ENCODE data around the gene SHH. TPM values are rescaled to one million over a fixed set of nuclear protein-coding genes. Genes with fewer than 3 reads are reported as not detected.

SHH gene
- total RNA-seq, 3 donors from 2014 or later (not counting 1 experiment from before 2014, with no cell fraction given), result not detected

DNA sequence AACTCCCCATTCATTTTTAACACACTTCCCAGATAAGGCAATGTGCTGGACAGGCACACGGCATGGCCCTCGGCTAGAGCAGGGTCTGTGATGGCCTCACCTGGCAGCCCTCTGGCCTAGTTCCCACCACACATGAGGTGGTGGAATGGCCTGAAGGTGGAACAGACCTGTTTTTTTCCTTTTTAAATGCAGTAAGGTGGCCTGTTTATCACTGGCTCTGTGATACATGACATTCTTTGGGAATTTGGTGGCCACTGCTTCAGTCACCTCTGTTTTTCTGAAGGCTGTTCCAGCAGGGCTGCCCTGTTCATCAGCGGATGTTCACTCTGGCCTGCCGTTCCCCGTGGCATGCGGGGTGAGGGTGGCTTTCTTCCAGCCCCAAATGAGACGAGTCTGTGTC, 36.6 kb downstream of the SHH start:
- Histone ChIP-seq H3K36me3 (ENCODE audit: control insufficient read depth, insufficient read depth, low read length) (peaks cover 64% of the 10 kb centered on the region), H3K4me3 (ENCODE audit: low read length) (no peak overlapping the region), H3K27me3 (ENCODE audit: control insufficient read depth, insufficient read depth, low read length) (no peaks in the 10 kb centered on the region), H3K9me3 (ENCODE audit: control insufficient read depth, insufficient read depth, low read length) (no peaks in the 10 kb centered on the region), H3K4me1 (ENCODE audit: control insufficient read depth, insufficient read depth, low read length) (no peaks in the 10 kb centered on the region), H3K27ac (ENCODE audit: low read length) (no peak overlapping the region)
- ATAC-seq (no peak), DNase-seq (no peak)
- Mint-ChIP-seq H3K9me3 (no peaks in the 10 kb centered on the region), H3K4me1 (peaks cover 0 to 10% of the 10 kb centered on the region in 2 donors), H3K27ac (no peak overlapping the region), H3K36me3 (no peaks in the 10 kb centered on the region), H3K4me3 (no peak overlapping the region), H3K27me3 (ENCODE audit: low read depth in 2 of 2) (no peaks in the 10 kb centered on the region)
- TF ChIP-seq, protein P1, sequence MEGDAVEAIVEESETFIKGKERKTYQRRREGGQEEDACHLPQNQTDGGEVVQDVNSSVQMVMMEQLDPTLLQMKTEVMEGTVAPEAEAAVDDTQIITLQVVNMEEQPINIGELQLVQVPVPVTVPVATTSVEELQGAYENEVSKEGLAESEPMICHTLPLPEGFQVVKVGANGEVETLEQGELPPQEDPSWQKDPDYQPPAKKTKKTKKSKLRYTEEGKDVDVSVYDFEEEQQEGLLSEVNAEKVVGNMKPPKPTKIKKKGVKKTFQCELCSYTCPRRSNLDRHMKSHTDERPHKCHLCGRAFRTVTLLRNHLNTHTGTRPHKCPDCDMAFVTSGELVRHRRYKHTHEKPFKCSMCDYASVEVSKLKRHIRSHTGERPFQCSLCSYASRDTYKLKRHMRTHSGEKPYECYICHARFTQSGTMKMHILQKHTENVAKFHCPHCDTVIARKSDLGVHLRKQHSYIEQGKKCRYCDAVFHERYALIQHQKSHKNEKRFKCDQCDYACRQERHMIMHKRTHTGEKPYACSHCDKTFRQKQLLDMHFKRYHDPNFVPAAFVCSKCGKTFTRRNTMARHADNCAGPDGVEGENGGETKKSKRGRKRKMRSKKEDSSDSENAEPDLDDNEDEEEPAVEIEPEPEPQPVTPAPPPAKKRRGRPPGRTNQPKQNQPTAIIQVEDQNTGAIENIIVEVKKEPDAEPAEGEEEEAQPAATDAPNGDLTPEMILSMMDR (IDR thresholded peaks at IDR 0.05), result no peak
- 97% methylated on average over 7 of the region's 7 CpGs for WGBS (ENCODE audit: insufficient coverage)
- intact Hi-C loops (cut with micrococcal nuclease), result no loop called here

GRCh38 chr7:155774947-155775346, 37.3 kb downstream of the SHH start:
- H3K4me1 ChIP-seq (ENCODE audit: control insufficient read depth, insufficient read depth, low read length), result no peaks in the 10 kb centered on the region
- no peaks in the 10 kb centered on the region for H3K9me3 ChIP-seq (ENCODE audit: control insufficient read depth, insufficient read depth, low read length)
- no peak for DNase-seq
- peaks cover 63% of the 10 kb centered on the region for H3K36me3 ChIP-seq (ENCODE audit: control insufficient read depth, insufficient read depth, low read length)
- no peaks in the 10 kb centered on the region for H3K27me3 ChIP-seq (ENCODE audit: control insufficient read depth, insufficient read depth, low read length)
- Mint-ChIP-seq H3K27ac (no peak overlapping the region), H3K36me3 (peaks cover 1% of the 10 kb centered on the region), H3K4me1 (peaks cover 0 to 10% of the 10 kb centered on the region in 2 donors), H3K27me3 (ENCODE audit: low read depth in 2 of 2) (no peaks in the 10 kb centered on the region), H3K9me3 (no peaks in the 10 kb centered on the region), H3K4me3 (no peak overlapping the region)
- TF ChIP-seq, protein P1 (IDR thresholded peaks at IDR 0.05), result no peak
- intact Hi-C loops (cut with micrococcal nuclease), result no loop called here
- ATAC-seq, result no peak
- 97% methylated on average over 14 of the region's 14 CpGs for WGBS (ENCODE audit: insufficient coverage)
- H3K4me3 ChIP-seq (ENCODE audit: low read length), result no peak overlapping the region
- no peak overlapping the region for H3K27ac ChIP-seq (ENCODE audit: low read length)

DNA sequence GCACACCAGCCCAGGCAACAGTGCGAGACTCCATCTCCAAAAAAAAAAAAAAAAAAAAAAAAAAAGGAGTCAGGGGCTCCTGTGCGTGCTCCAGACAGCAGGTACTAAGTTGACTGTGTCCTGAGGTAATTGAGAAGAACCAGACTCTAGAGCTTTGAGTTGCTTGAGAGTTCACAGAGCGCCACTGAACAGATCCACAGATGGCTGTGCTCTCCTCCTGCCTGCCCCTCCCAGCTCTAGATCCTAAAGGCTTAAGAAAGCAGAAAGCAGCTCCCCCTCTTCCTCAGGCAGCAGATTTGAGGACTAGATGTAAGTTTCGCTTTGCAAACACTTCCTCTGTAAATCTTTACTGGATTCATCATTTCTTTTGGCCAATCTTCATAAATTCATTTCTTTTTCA, 38.7 kb downstream of the SHH start:
- no peak overlapping the region for H3K4me3 Mint-ChIP-seq

GRCh38 chr7:155770241-155770640, 42.0 kb downstream of the SHH start:
- intact Hi-C loops (cut with micrococcal nuclease), result no loop called here
- ATAC-seq (no peak), DNase-seq (no peak)
- H3K4me1 Mint-ChIP-seq, result peaks cover 10 to 19% of the 10 kb centered on the region in 2 donors
- Histone ChIP-seq H3K9me3 (ENCODE audit: control insufficient read depth, insufficient read depth, low read length) (no peaks in the 10 kb centered on the region), H3K4me3 (ENCODE audit: low read length) (no peak overlapping the region), H3K27ac (ENCODE audit: low read length) (no peak overlapping the region), H3K36me3 (ENCODE audit: control insufficient read depth, insufficient read depth, low read length) (peaks cover 57% of the 10 kb centered on the region), H3K4me1 (ENCODE audit: control insufficient read depth, insufficient read depth, low read length) (peaks cover 3% of the 10 kb centered on the region), H3K27me3 (ENCODE audit: control insufficient read depth, insufficient read depth, low read length) (no peaks in the 10 kb centered on the region)
- no peaks in the 10 kb centered on the region for H3K9me3 Mint-ChIP-seq
- TF ChIP-seq, protein P1 (IDR thresholded peaks at IDR 0.05), result no peak
- peaks cover 7% of the 10 kb centered on the region for H3K36me3 Mint-ChIP-seq
- whole genome bisulfite sequencing (ENCODE audit: insufficient coverage), result 96% methylated on average over 6 of the region's 6 CpGs
- no peak overlapping the region for H3K27ac Mint-ChIP-seq
- H3K27me3 Mint-ChIP-seq (ENCODE audit: low read depth in 2 of 2), result no peaks in the 10 kb centered on the region
- H3K4me3 Mint-ChIP-seq, result no peak overlapping the region

More for the DNA sequence above, 38.7 kb downstream of the SHH start:
- Histone ChIP-seq H3K9me3 (ENCODE audit: control insufficient read depth, insufficient read depth, low read length) (no peaks in the 10 kb centered on the region), H3K4me1 (ENCODE audit: control insufficient read depth, insufficient read depth, low read length) (peaks cover 3% of the 10 kb centered on the region), H3K36me3 (ENCODE audit: control insufficient read depth, insufficient read depth, low read length) (peaks cover 67% of the 10 kb centered on the region), H3K27ac (ENCODE audit: low read length) (no peak overlapping the region), H3K27me3 (ENCODE audit: control insufficient read depth, insufficient read depth, low read length) (no peaks in the 10 kb centered on the region), H3K4me3 (ENCODE audit: low read length) (no peak overlapping the region)
- peak overlapping the region; percentile 18 to 42 for H3K27ac Mint-ChIP-seq
- 96% methylated on average over 3 of the region's 4 CpGs for WGBS (ENCODE audit: insufficient coverage)
- no peak for DNase-seq
- peaks cover 7% of the 10 kb centered on the region for H3K36me3 Mint-ChIP-seq
- intact Hi-C loops (cut with micrococcal nuclease), result no loop called here
- ATAC-seq, result no peak
- H3K27me3 Mint-ChIP-seq (ENCODE audit: low read depth in 2 of 2), result no peaks in the 10 kb centered on the region
- H3K4me1 Mint-ChIP-seq, result peaks cover under 1 to 6% of the 10 kb centered on the region in 2 donors
- TF ChIP-seq, protein P1 (IDR thresholded peaks at IDR 0.05), result no peak
- H3K9me3 Mint-ChIP-seq, result no peaks in the 10 kb centered on the region

Measured in natural killer cell (primary cell).